ENCODE results near the gene SCRT2.

Gene SCRT2

DNA sequence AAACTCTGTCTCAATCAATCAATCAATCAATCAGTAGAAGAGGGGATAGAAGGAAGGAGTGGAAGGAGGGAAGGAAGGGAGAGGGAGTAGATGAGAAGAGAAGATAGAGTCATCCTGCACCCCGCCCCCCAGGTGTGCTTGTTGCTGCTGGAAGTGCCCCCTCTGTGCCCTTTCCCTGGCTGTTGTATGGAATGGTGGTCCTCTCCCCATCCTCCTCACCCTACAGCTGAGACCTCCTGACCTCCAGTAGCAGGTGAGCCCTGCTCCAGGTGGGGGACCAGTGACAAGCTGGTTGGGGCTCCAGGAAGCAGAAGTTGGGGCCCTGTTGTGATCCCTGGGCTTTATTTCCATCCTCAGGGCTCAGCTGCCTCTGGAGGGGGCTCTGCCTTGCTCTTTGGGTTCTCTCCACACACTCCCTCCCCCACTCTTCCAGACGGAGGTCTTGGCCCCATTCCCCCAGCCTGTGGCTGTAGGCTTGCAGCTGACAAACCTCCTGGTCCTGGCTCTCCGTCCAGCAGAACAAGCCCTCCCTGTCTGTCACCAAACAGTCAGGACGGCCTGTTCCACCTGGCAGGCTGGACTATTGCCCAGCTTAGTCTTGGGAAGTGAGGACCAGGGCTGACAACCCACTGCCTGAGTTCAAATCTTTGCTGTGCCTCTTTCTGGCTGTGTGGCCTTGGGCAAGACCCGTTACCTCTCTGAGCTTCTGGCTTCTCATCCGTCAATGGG, 26.0 kb upstream of the SCRT2 start:
- H3K36me3 ChIP-seq (ENCODE audit: low read depth): no peaks in the 10 kb centered on the region
- TF ChIP-seq, protein P1, sequence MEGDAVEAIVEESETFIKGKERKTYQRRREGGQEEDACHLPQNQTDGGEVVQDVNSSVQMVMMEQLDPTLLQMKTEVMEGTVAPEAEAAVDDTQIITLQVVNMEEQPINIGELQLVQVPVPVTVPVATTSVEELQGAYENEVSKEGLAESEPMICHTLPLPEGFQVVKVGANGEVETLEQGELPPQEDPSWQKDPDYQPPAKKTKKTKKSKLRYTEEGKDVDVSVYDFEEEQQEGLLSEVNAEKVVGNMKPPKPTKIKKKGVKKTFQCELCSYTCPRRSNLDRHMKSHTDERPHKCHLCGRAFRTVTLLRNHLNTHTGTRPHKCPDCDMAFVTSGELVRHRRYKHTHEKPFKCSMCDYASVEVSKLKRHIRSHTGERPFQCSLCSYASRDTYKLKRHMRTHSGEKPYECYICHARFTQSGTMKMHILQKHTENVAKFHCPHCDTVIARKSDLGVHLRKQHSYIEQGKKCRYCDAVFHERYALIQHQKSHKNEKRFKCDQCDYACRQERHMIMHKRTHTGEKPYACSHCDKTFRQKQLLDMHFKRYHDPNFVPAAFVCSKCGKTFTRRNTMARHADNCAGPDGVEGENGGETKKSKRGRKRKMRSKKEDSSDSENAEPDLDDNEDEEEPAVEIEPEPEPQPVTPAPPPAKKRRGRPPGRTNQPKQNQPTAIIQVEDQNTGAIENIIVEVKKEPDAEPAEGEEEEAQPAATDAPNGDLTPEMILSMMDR (IDR thresholded peaks at IDR 0.05; ENCODE audit: poor library complexity, severe bottlenecking): no peak
- H3K9me3 ChIP-seq (ENCODE audit: severe bottlenecking): no peaks in the 10 kb centered on the region
- ATAC-seq (ENCODE audit: low read depth): no peak
- peaks cover 16% of the 10 kb centered on the region for H3K27me3 ChIP-seq (ENCODE audit: insufficient read depth, poor library complexity, severe bottlenecking)
- H3K4me1 ChIP-seq (ENCODE audit: insufficient read depth, poor library complexity, severe bottlenecking): no peaks in the 10 kb centered on the region
- DNase-seq (ENCODE audit: low spot score): no peak
- no peak overlapping the region for H3K4me3 ChIP-seq (ENCODE audit: severe bottlenecking)
- no peak overlapping the region for H3K27ac ChIP-seq (ENCODE audit: poor library complexity, severe bottlenecking)

DNA sequence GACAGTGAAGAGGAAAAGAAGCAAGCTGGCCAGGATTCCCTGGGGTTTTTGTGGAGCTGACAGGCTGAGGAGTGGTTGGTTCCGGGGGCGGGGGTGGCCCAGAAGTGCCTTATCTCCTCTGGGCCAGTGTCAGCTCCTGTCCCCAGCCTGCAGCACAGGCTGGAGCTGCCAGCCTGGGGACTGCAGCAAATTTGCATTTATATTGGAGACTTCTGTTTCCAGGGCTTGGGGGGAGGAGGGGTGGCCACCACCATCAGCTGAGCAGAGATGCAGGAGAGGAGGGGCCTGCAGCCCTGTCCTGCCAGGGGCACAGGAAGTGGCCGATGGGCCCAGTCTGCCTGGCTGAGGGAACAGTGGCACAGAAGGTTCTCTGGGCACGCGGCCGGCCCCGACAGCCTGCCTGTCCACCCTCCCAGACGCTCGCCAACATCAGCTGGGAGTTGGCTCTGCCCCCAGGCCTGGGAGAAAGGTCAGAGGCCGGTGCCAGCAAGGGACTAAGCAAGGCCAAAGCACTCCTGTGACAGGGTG, 24.3 kb upstream of the SCRT2 start:
- ATAC-seq (ENCODE audit: low read depth): no peak
- Histone ChIP-seq H3K27me3 (ENCODE audit: insufficient read depth, poor library complexity, severe bottlenecking) (peaks cover 26% of the 10 kb centered on the region), H3K4me3 (ENCODE audit: severe bottlenecking) (no peak overlapping the region), H3K9me3 (ENCODE audit: severe bottlenecking) (no peaks in the 10 kb centered on the region), H3K27ac (ENCODE audit: poor library complexity, severe bottlenecking) (no peak overlapping the region), H3K4me1 (ENCODE audit: insufficient read depth, poor library complexity, severe bottlenecking) (no peaks in the 10 kb centered on the region), H3K36me3 (ENCODE audit: low read depth) (no peaks in the 10 kb centered on the region)
- no peak for DNase-seq (ENCODE audit: low spot score)
- TF ChIP-seq, protein P1 (IDR thresholded peaks at IDR 0.05; ENCODE audit: poor library complexity, severe bottlenecking): no peak

DNA sequence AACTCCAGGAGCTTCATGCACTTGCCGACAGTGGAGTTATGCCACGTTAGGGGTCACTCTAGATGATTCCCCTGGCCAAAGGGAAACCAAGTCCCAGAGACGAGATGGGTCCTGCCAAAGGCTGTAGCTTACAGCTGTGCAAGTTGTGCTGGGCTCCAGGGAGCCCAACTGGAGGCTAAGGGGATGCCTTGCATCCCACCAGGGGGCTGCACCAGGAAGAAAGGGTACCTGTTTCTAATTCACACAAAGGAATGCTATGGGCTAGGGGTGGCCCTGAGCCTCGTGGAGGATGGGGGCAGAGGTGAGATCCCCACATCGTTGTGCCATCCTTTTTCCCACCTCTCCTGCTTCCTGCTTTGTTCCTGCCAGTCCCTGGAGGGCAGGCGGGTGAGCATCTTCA, 23.7 kb upstream of the SCRT2 start:
- Histone ChIP-seq H3K4me1 (ENCODE audit: insufficient read depth, poor library complexity, severe bottlenecking) (no peaks in the 10 kb centered on the region), H3K27me3 (ENCODE audit: insufficient read depth, poor library complexity, severe bottlenecking) (peaks cover 26% of the 10 kb centered on the region), H3K36me3 (ENCODE audit: low read depth) (no peaks in the 10 kb centered on the region), H3K4me3 (ENCODE audit: severe bottlenecking) (no peak overlapping the region), H3K27ac (ENCODE audit: poor library complexity, severe bottlenecking) (no peak overlapping the region), H3K9me3 (ENCODE audit: severe bottlenecking) (no peaks in the 10 kb centered on the region)
- DNase-seq (ENCODE audit: low spot score) (no peak), ATAC-seq (ENCODE audit: low read depth) (no peak)
- TF ChIP-seq, protein P1 (IDR thresholded peaks at IDR 0.05; ENCODE audit: poor library complexity, severe bottlenecking): no peak

DNA sequence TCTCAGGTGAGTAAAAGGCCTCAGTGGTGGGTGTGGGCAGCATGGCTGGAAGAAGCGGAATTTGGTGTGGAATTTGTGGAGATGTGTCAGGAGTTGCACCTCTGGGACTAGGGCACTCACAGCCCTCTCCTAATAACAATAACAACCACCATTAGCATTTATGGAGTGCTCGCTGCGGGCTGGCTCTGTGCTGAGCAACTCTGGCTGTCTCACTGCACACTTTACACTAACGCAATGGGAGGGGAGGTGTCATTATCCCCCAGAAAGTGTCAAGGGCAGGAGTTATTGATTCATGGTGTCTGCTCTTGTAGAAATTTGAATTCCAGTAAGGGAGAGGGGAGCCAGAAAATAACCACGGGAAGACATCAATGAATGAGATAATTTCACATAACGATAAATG, 22.7 kb upstream of the SCRT2 start:
- Histone ChIP-seq H3K9me3 (ENCODE audit: severe bottlenecking) (no peaks in the 10 kb centered on the region), H3K27ac (ENCODE audit: poor library complexity, severe bottlenecking) (no peak overlapping the region), H3K36me3 (ENCODE audit: low read depth) (no peaks in the 10 kb centered on the region), H3K27me3 (ENCODE audit: insufficient read depth, poor library complexity, severe bottlenecking) (peaks cover 29% of the 10 kb centered on the region), H3K4me1 (ENCODE audit: insufficient read depth, poor library complexity, severe bottlenecking) (no peaks in the 10 kb centered on the region), H3K4me3 (ENCODE audit: severe bottlenecking) (no peak overlapping the region)
- ATAC-seq (ENCODE audit: low read depth) (no peak), DNase-seq (ENCODE audit: low spot score) (no peak)
- TF ChIP-seq, protein P1 (IDR thresholded peaks at IDR 0.05; ENCODE audit: poor library complexity, severe bottlenecking): no peak

DNA sequence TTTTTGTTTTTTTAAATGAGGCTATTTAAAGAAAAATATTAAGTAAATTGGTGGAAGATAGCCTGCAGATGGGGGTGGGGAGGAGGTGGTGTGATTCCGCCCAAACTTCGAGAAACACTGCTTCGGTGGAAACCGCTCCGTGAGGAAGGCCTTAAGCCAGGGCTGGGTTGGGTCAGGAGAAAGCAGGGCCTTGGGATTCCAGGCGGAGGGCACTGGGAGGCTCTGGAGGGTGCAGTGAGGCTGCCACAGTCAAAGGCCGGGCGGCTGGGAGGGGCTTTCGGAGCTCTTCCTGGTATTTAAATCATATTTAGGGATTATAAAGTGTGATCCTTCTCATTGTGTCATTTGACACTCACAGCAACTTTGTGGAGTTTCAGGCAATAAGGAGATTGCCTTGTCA, 22.2 kb upstream of the SCRT2 start:
- Histone ChIP-seq H3K27me3 (ENCODE audit: insufficient read depth, poor library complexity, severe bottlenecking) (peaks cover 32% of the 10 kb centered on the region), H3K36me3 (ENCODE audit: low read depth) (no peaks in the 10 kb centered on the region), H3K9me3 (ENCODE audit: severe bottlenecking) (no peaks in the 10 kb centered on the region), H3K27ac (ENCODE audit: poor library complexity, severe bottlenecking) (no peak overlapping the region), H3K4me3 (ENCODE audit: severe bottlenecking) (no peak overlapping the region), H3K4me1 (ENCODE audit: insufficient read depth, poor library complexity, severe bottlenecking) (no peaks in the 10 kb centered on the region)
- ATAC-seq (ENCODE audit: low read depth): no peak
- TF ChIP-seq, protein P1 (IDR thresholded peaks at IDR 0.05; ENCODE audit: poor library complexity, severe bottlenecking): no peak
- DNase-seq (ENCODE audit: low spot score): no peak
